DOHH2 (cell line): ENCODE measurements around the gene NAT14.

ENCODE experiments used
- H3F3A ChIP-seq: fragments of 200-600 bp; sonication (generic), shearing (Covaris generic); 2 replicates; pipeline ENCODE4 v1.6.0; 2016; ENCODE audit warnings: antibody characterized with exemption, mild to moderate bottlenecking; ENCODE audit not compliant: control insufficient read depth, insufficient read depth
- H3K27ac ChIP-seq: fragments of 200-600 bp; sonication (generic); 2 replicates; pipeline ENCODE4 v1.5.1; 2014; ENCODE audit warnings: low read depth, mild to moderate bottlenecking, low read length, moderate library complexity
- H3K27me3 ChIP-seq: fragments of 200-600 bp; sonication (generic); 2 replicates; pipeline ENCODE4 v1.6.1; 2014; ENCODE audit warnings: mild to moderate bottlenecking, low read length, mixed read lengths; ENCODE audit not compliant: control insufficient read depth
- H3K36me3 ChIP-seq: fragments of 200-600 bp; sonication (generic); 2 replicates; pipeline ENCODE4 v1.6.1; 2014; ENCODE audit warnings: mild to moderate bottlenecking, low read length, moderate library complexity, mixed read lengths; ENCODE audit not compliant: control insufficient read depth
- H3K4me1 ChIP-seq: fragments of 200-600 bp; sonication (generic); 2 replicates; pipeline ENCODE4 v1.6.1; 2014; ENCODE audit warnings: mild to moderate bottlenecking, low read length, mixed read lengths; ENCODE audit not compliant: control insufficient read depth
- H3K4me2 ChIP-seq: fragments of 200-600 bp; sonication (generic); 2 replicates; pipeline ENCODE4 v1.6.0; 2014; ENCODE audit warnings: mild to moderate bottlenecking, low read length, moderate library complexity
- H3K4me3 ChIP-seq: fragments of 200-600 bp; sonication (generic); 2 replicates; pipeline ENCODE4 v1.5.1; 2014; ENCODE audit warnings: mild to moderate bottlenecking, low read length, mixed read lengths
- H3K79me2 ChIP-seq: fragments of 200-600 bp; sonication (generic); 2 replicates; pipeline ENCODE4 v1.6.1; 2014; ENCODE audit warnings: mild to moderate bottlenecking, low read length, mixed read lengths; ENCODE audit not compliant: control insufficient read depth
- H3K9me2 ChIP-seq: fragments of 200-600 bp; sonication (generic); replicated peaks from 2 replicates; pipeline ENCODE4 v1.6.1; 2014; ENCODE audit warnings: mild to moderate bottlenecking, low read length, mixed read lengths; ENCODE audit not compliant: control insufficient read depth
- H3K9me3 ChIP-seq: fragments of 200-600 bp; sonication (generic); 2 replicates; pipeline ENCODE4 v1.6.1; 2014; ENCODE audit warnings: antibody characterized with exemption, low read length, mixed read lengths; ENCODE audit not compliant: control insufficient read depth, insufficient read depth
- H4K20me1 ChIP-seq: fragments of 200-600 bp; sonication (generic); 2 replicates; pipeline ENCODE4 v1.6.0; 2014; ENCODE audit warnings: low read depth, mild to moderate bottlenecking, antibody characterized with exemption, low read length, moderate library complexity; ENCODE audit not compliant: control insufficient read depth, insufficient read depth
- CTCF ChIP-seq: fragments of 200-600 bp; sonication (generic); IDR thresholded peaks from one replicate; pipeline ENCODE4 v1.5.1; 2014; ENCODE audit warnings: antibody characterized with exemption, mild to moderate bottlenecking, low read depth, low read length; ENCODE audit not compliant: poor library complexity, severe bottlenecking
- EZH2phosphoT487 ChIP-seq: fragments of 200-600 bp; sonication (generic); IDR thresholded peaks from 2 replicates; pipeline ENCODE4 v1.6.1; 2017; ENCODE audit warnings: borderline replicate concordance, mild to moderate bottlenecking, antibody characterized with exemption, low read length, moderate library complexity, mixed read lengths

NAT14 gene

GRCh38 chr19:55441692-55442321, 43.2 kb upstream of the NAT14 start:
- Histone ChIP-seq H3K4me1 (peaks cover 15% of the 10 kb centered on the region), H3F3A (peaks cover 5% of the 10 kb centered on the region; the same call in 1 of the 2 replicates), H3K36me3 (no peaks in the 10 kb centered on the region), H3K9me3 (no peaks in the 10 kb centered on the region), H3K4me2 (peak overlapping the region; percentile 42), H3K79me2 (no peaks in the 10 kb centered on the region), H3K27me3 (peaks cover 32% of the 10 kb centered on the region), H3K4me3 (no peak overlapping the region), H4K20me1 (no peaks in the 10 kb centered on the region; the same call in 1 of the 2 replicates), H3K27ac (no peak overlapping the region), H3K9me2 (no peaks in the 10 kb centered on the region)
- no peak for TF ChIP-seq EZH2phosphoT487
- no peak for TF ChIP-seq CTCF

- H4K20me1 ChIP-seq: no peaks in the 10 kb centered on the region; the same call in 1 of the 2 replicates
- peaks cover 15% of the 10 kb centered on the region for H3K4me1 ChIP-seq
- no peaks in the 10 kb centered on the region for H3K36me3 ChIP-seq
- peaks cover 32% of the 10 kb centered on the region for H3K27me3 ChIP-seq
- H3K9me3 ChIP-seq: no peaks in the 10 kb centered on the region
- TF ChIP-seq CTCF: no peak
- TF ChIP-seq EZH2phosphoT487: no peak
- no peak overlapping the region for H3K4me2 ChIP-seq
- H3K9me2 ChIP-seq: no peaks in the 10 kb centered on the region
- peaks cover 5% of the 10 kb centered on the region; the same call in 1 of the 2 replicates for H3F3A ChIP-seq
- H3K4me3 ChIP-seq: no peak overlapping the region
- H3K79me2 ChIP-seq: no peaks in the 10 kb centered on the region
- H3K27ac ChIP-seq: no peak overlapping the region
Observed at GRCh38 chr19:55442372-55442961, 42.5 kb upstream of the NAT14 start.

GRCh38 chr19:55443045-55443823, 41.8 kb upstream of the NAT14 start, which contains the start of gene SHISA7:
SHISA7 (minus strand) TSS chr19:55443300; CDS start chr19:55442863, 437 bp downstream.
- Histone ChIP-seq H3K36me3 (no peaks in the 10 kb centered on the region), H4K20me1 (no peaks in the 10 kb centered on the region; the same call in 1 of the 2 replicates), H3K27me3 (peaks cover 32% of the 10 kb centered on the region), H3K4me1 (peaks cover 15% of the 10 kb centered on the region), H3K4me2 (no peak within 1 kb of the TSS), H3K9me3 (no peaks in the 10 kb centered on the region), H3K79me2 (no peaks in the 10 kb centered on the region), H3F3A (peaks cover 5% of the 10 kb centered on the region; the same call in 1 of the 2 replicates), H3K9me2 (no peaks in the 10 kb centered on the region), H3K4me3 (no peak within 1 kb of the TSS), H3K27ac (no peak within 1 kb of the TSS)
- TF ChIP-seq EZH2phosphoT487: no peak
- no peak for TF ChIP-seq CTCF
